Mucosa of descending colon (tissue), 3 donors: ENCODE results near the gene CRYBB3. TPM values are rescaled to one million over a fixed set of nuclear protein-coding genes. Genes with fewer than 3 reads are reported as not detected.

Experiments
- ATAC-seq: fragments of 200-7000 bp; cut with Tn5 transposase; one replicate; pipeline ENCODE4 v1.9.1; 2020; ENCODE audit warnings: mild to moderate bottlenecking, moderate library complexity
- DNase-seq, 3 donors: peaks; one replicate each; pipeline ENCODE4 v3.0.0-alpha.2; 2020
- H3K36me3 ChIP-seq: fragments of 200-600 bp; one replicate; pipeline ENCODE4 v1.8.0; 2021; ENCODE audit warnings: low read depth, mild to moderate bottlenecking
- H3K4me1 ChIP-seq: fragments of 200-600 bp; one replicate; pipeline ENCODE4 v1.8.0; 2021; ENCODE audit warnings: low read depth, mild to moderate bottlenecking
- H3K4me3 ChIP-seq: fragments of 200-600 bp; one replicate; pipeline ENCODE4 v1.8.0; 2021; ENCODE audit warnings: mild to moderate bottlenecking
- H3K9me3 ChIP-seq: fragments of 200-600 bp; one replicate; pipeline ENCODE4 v1.8.0; 2021; ENCODE audit warnings: mild to moderate bottlenecking
- intact Hi-C, 2 donors: fragments of 100-400 bp; cut with DNase I in 1 of 2; cut with micrococcal nuclease in 1 of 2; formaldehyde crosslinking; loops; one replicate each; pipeline versions ENCODE4 v1.11.0 to v1.11.1; 2022; cut with DNase I, micrococcal nuclease
- total RNA-seq, 3 donors: library from RNA; stranded (reverse); fragmentation: NEBNext Ultra II Directional in 2 of 3; extraction: Animal tissue kit (Norgen Biotek cat#: 25700) in 2 of 3; gene quantifications; one replicate each; pipeline versions ENCODE4 v1.2.1 to v1.2.4, GENCODE V29; 2021 to 2023
- TF ChIP-seq, protein P1 (sequence below): fragments of 200-600 bp; IDR thresholded peaks from one replicate; pipeline ENCODE4 v1.8.0; 2022; ENCODE audit warnings: antibody characterized with exemption, mild to moderate bottlenecking
- donor health status: DM: no; HTN: no; CAD: no; lungs with moderate emphysema.
- donor health status: DM: no; HTN: no; CAD: no.
- donor health status: DM: no; HTN: yes; CAD: no.

Gene CRYBB3
- total RNA-seq, 3 donors from 2014 or later = 0.82 to 2.9 (median 0.82) TPM

- intact Hi-C loops = no loop called here
- no peaks in the 10 kb centered on the region for H3K36me3 ChIP-seq
- H3K4me1 ChIP-seq = no peaks in the 10 kb centered on the region
- DNase-seq = no peak
- no peak for ATAC-seq
- TF ChIP-seq, protein P1, sequence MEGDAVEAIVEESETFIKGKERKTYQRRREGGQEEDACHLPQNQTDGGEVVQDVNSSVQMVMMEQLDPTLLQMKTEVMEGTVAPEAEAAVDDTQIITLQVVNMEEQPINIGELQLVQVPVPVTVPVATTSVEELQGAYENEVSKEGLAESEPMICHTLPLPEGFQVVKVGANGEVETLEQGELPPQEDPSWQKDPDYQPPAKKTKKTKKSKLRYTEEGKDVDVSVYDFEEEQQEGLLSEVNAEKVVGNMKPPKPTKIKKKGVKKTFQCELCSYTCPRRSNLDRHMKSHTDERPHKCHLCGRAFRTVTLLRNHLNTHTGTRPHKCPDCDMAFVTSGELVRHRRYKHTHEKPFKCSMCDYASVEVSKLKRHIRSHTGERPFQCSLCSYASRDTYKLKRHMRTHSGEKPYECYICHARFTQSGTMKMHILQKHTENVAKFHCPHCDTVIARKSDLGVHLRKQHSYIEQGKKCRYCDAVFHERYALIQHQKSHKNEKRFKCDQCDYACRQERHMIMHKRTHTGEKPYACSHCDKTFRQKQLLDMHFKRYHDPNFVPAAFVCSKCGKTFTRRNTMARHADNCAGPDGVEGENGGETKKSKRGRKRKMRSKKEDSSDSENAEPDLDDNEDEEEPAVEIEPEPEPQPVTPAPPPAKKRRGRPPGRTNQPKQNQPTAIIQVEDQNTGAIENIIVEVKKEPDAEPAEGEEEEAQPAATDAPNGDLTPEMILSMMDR = no peak
- H3K9me3 ChIP-seq = no peaks in the 10 kb centered on the region
- no peak overlapping the region for H3K4me3 ChIP-seq
Measured at GRCh38 chr22:25210793-25211192, 11.1 kb downstream of the CRYBB3 start.

GRCh38 chr22:25212337-25212736 is 12.7 kb downstream of the CRYBB3 start:
- ATAC-seq (no peak), DNase-seq (no peak)
- TF ChIP-seq, protein P1 = no peak
- Histone ChIP-seq H3K36me3 (no peaks in the 10 kb centered on the region), H3K4me3 (no peak overlapping the region), H3K4me1 (no peaks in the 10 kb centered on the region), H3K9me3 (no peaks in the 10 kb centered on the region)
- intact Hi-C loops = no loop called here

DNA sequence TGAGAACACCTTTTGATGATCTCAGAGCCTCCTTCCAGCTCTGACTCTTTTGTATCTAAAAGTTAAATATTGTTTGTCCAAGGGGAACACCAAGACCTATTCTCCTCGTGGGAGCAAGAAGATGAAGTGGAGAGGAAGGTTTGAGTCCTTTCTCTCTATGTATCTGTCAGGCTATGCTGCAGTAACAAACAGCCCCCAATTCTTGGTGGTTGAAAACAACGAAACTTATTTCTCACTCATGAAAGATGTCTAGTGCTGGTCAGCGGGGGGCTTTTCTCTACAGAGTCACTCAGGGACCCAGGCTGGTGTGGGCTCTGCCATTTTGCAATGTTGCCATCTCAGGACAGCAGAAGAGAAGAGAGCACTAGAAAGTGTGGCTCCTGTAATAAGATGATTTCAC is 13.6 kb downstream of the CRYBB3 start:
- no peaks in the 10 kb centered on the region for H3K9me3 ChIP-seq
- TF ChIP-seq, protein P1 = no peak
- no peak for ATAC-seq
- intact Hi-C loops = no loop called here
- H3K4me1 ChIP-seq = no peaks in the 10 kb centered on the region
- no peaks in the 10 kb centered on the region for H3K36me3 ChIP-seq
- H3K4me3 ChIP-seq = no peak overlapping the region
- no peak for DNase-seq

GRCh38 chr22:25216230-25216629 is 16.6 kb downstream of the CRYBB3 start:
- Histone ChIP-seq H3K4me1 (no peaks in the 10 kb centered on the region), H3K9me3 (no peaks in the 10 kb centered on the region), H3K4me3 (no peak overlapping the region), H3K36me3 (no peaks in the 10 kb centered on the region)
- DNase-seq (no peak), ATAC-seq (no peak)
- intact Hi-C loops = no loop called here
- TF ChIP-seq, protein P1 = no peak

DNA sequence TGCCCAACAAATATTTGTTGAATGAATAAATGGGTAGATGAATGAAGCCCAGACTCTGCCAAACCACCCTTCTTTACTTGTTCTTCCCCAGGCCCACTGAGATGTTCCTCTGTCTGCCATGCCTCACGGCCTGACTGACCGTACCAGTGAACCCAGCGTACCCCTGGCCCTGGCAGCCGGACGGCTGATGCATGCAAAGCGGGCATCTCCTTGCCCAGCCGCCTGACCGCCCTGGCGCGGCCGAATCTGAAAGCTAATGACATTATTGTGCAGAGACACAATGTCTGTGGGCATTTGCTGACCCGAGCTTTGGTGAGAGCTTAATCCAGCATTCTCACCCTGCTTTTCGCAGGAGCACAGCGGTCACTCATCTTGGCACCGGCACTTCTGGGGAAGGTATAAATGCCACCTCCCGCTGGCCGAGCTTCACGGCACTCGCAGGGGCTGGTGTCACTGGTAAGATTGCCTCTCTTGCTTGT is 19.6 kb downstream of the CRYBB3 start, which contains the start of gene CRYBB2:
TSS of gene CRYBB2 (plus strand) at position 429 of the 479 bp plus-strand sequence. CDS start 1,791 bp downstream, outside the sequence.
- no peak for DNase-seq
- H3K36me3 ChIP-seq = no peaks in the 10 kb centered on the region
- intact Hi-C loops = no loop called here
- H3K4me3 ChIP-seq = no peak within 1 kb of the TSS
- no peaks in the 10 kb centered on the region for H3K9me3 ChIP-seq
- H3K4me1 ChIP-seq = no peaks in the 10 kb centered on the region
- no peak for ATAC-seq
- TF ChIP-seq, protein P1 = no peak

- Histone ChIP-seq H3K4me3 (no peak overlapping the region), H3K9me3 (no peaks in the 10 kb centered on the region), H3K4me1 (no peaks in the 10 kb centered on the region), H3K36me3 (no peaks in the 10 kb centered on the region)
- ATAC-seq (no peak), DNase-seq (no peak)
- intact Hi-C loops = no loop called here
- TF ChIP-seq, protein P1 = no peak
Measured at GRCh38 chr22:25219948-25220442, 20.3 kb downstream of the CRYBB3 start.
